ENCODE results near the gene LRRC7. TPM values are rescaled to one million over a fixed set of nuclear protein-coding genes. Genes with fewer than 3 reads are reported as not detected.

LRRC7 gene
- total and polyA plus RNA-seq, 7 experiments from 2014 or later: 0.15 to 6.4 (median 0.46) TPM; not detected in 1

DNA sequence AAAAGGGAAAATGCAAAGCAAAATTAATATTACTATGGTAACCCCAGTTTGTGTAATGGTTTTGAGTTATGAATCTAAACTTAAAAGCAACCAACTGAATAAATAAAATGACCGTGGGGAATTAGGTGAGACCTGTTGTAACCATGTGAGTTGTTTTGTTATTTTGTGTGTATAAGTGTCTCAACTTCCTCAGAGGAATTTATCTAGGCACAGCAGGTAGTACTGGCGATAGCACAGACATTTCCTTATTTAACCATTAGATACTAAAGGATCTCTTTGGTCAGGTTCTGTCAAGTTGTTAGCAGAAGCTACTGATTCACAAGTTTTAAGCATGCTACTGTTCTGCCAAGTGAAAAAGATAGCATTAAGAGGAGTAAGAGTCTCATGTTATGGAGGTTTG lies 39.3 kb upstream of the LRRC7 start:
- Histone ChIP-seq H3K9me3 (ENCODE audit: control insufficient read depth in 2 of 3, low read length in 3 of 3) (no peaks in the 10 kb centered on the region), H3K27me3 (ENCODE audit: control insufficient read depth in 2 of 2, insufficient read depth in 2 of 2, low read length in 2 of 2) (no peaks in the 10 kb centered on the region), H3K27ac (ENCODE audit: low read depth, low read length) (no peak overlapping the region), H3K4me3 (ENCODE audit: low read length) (no peak overlapping the region), H3K4me1 (ENCODE audit: control insufficient read depth in 2 of 2, insufficient read depth in 2 of 2, low read length in 2 of 2) (no peaks in the 10 kb centered on the region), H3K36me3 (ENCODE audit: control insufficient read depth in 2 of 3, insufficient read depth in 3 of 3, low read length in 3 of 3) (no peaks in the 10 kb centered on the region)
- intact Hi-C loops (cut with micrococcal nuclease): no loop called here
- Mint-ChIP-seq H3K9me3 (peaks cover 0 to 20% (median 4%) of the 10 kb centered on the region in 11 donors), H3K27me3 (no peaks in the 10 kb centered on the region), H3K4me1 (no peaks in the 10 kb centered on the region), H3K36me3 (no peaks in the 10 kb centered on the region), H3K4me3 (no peak overlapping the region), H3K27ac (no peak overlapping the region)
- DNase-seq (no peak), ATAC-seq (no peak)
- CTCF ChIA-PET: no interaction called here
- POLR2A ChIA-PET: no interaction called here

DNA sequence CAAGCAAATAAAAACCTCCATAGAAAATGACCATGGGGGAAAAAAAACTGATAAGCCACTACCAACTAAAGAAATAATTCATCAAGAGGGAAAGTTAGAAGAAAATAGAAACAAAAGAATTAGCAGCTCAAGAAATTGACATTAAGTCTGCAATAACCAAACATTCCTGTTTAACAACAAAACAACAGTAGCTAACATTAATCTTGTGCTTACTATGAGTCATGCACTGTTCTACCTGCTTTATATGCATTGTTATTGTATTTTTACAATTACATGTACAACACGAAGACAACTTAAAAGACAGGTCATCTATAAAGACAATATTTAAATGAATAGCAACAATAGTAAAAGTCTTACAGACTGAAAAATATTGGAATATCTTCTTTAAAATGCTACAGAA lies 34.4 kb upstream of the LRRC7 start:
- no peak for ATAC-seq

DNA sequence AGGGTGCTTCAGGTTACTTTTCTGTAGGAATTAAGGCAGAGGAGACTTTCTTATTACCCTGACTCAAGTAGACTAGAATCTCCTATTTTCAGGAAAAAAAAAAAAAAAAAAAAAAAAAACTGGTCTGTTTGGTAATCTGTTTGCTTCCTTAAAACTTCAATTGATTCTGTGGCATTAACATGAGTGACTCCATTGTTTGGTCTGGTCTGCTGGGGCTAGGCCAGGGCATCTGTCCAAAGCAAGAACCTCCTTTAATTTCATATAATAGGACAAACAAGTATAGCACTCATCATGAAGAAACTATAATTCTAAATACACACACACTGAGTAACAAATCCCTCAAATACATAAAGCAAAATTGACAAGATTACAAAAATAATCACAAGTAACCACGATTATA lies 32.9 kb upstream of the LRRC7 start:
- Histone ChIP-seq H3K4me3 (ENCODE audit: low read length) (no peak overlapping the region), H3K9me3 (ENCODE audit: control insufficient read depth in 2 of 3, low read length in 3 of 3) (no peaks in the 10 kb centered on the region), H3K4me1 (ENCODE audit: control insufficient read depth in 2 of 2, insufficient read depth in 2 of 2, low read length in 2 of 2) (no peaks in the 10 kb centered on the region), H3K27ac (ENCODE audit: low read depth, low read length) (no peak overlapping the region), H3K27me3 (ENCODE audit: control insufficient read depth in 2 of 2, insufficient read depth in 2 of 2, low read length in 2 of 2) (no peaks in the 10 kb centered on the region), H3K36me3 (ENCODE audit: control insufficient read depth in 2 of 3, insufficient read depth in 3 of 3, low read length in 3 of 3) (no peaks in the 10 kb centered on the region)
- Mint-ChIP-seq H3K4me1 (no peaks in the 10 kb centered on the region), H3K9me3 (peaks cover 0 to 21% (median 6%) of the 10 kb centered on the region in 11 donors), H3K27me3 (no peaks in the 10 kb centered on the region), H3K36me3 (no peaks in the 10 kb centered on the region), H3K27ac (no peak overlapping the region), H3K4me3 (no peak overlapping the region)
- DNase-seq (no peak), ATAC-seq (no peak)
- ChIA-PET CTCF (no interaction called here), POLR2A (no interaction called here)
- intact Hi-C loops (cut with micrococcal nuclease): no loop called here

More for the DNA sequence above, 34.4 kb upstream of the LRRC7 start:
- no peak for DNase-seq
- no peak overlapping the region for H3K4me3 Mint-ChIP-seq
- Histone ChIP-seq H3K4me1 (ENCODE audit: control insufficient read depth in 2 of 2, insufficient read depth in 2 of 2, low read length in 2 of 2) (no peaks in the 10 kb centered on the region), H3K27ac (ENCODE audit: low read depth, low read length) (no peak overlapping the region), H3K36me3 (ENCODE audit: control insufficient read depth in 2 of 3, insufficient read depth in 3 of 3, low read length in 3 of 3) (no peaks in the 10 kb centered on the region), H3K4me3 (ENCODE audit: low read length) (no peak overlapping the region), H3K9me3 (ENCODE audit: control insufficient read depth in 2 of 3, low read length in 3 of 3) (no peaks in the 10 kb centered on the region), H3K27me3 (ENCODE audit: control insufficient read depth in 2 of 2, insufficient read depth in 2 of 2, low read length in 2 of 2) (no peaks in the 10 kb centered on the region)
- POLR2A ChIA-PET: no interaction called here
- no peak overlapping the region for H3K27ac Mint-ChIP-seq
- intact Hi-C loops (cut with micrococcal nuclease): no loop called here
- H3K27me3 Mint-ChIP-seq: no peaks in the 10 kb centered on the region
- no peaks in the 10 kb centered on the region for H3K36me3 Mint-ChIP-seq
- peaks cover 0 to 10% (median 2%) of the 10 kb centered on the region in 11 donors for H3K9me3 Mint-ChIP-seq
- no peaks in the 10 kb centered on the region for H3K4me1 Mint-ChIP-seq
- CTCF ChIA-PET: no interaction called here

DNA sequence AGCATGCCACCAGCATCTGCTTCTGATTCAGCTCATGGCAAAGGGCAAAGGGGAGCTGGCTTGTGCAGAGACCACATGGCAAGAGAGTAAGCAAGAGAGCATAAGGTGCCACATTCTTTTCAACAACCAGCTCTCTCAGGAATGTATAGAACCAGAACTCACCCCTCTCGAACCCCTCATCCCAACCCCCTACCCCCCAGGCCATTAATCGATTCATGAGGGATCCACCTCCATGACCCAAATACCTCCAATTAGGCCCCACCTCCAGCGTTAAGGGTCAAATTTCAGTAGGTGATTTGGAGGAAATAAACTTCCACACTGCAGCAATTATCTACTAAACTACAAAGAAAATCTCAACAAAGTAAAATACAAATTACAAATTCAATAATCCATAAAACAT lies 32.2 kb upstream of the LRRC7 start:
- no peak for ATAC-seq
- intact Hi-C loops (cut with micrococcal nuclease): no loop called here
- H3K36me3 ChIP-seq (ENCODE audit: control insufficient read depth in 2 of 3, insufficient read depth in 3 of 3, low read length in 3 of 3): no peaks in the 10 kb centered on the region
- H3K9me3 ChIP-seq (ENCODE audit: control insufficient read depth in 2 of 3, low read length in 3 of 3): no peaks in the 10 kb centered on the region
- Mint-ChIP-seq H3K4me1 (no peaks in the 10 kb centered on the region), H3K4me3 (no peak overlapping the region), H3K27ac (no peak overlapping the region), H3K36me3 (no peaks in the 10 kb centered on the region), H3K9me3 (peaks cover 0 to 21% (median 6%) of the 10 kb centered on the region in 11 donors), H3K27me3 (no peaks in the 10 kb centered on the region)
- H3K4me3 ChIP-seq (ENCODE audit: low read length): no peak overlapping the region
- CTCF ChIA-PET: no interaction called here
- no peaks in the 10 kb centered on the region for H3K4me1 ChIP-seq (ENCODE audit: control insufficient read depth in 2 of 2, insufficient read depth in 2 of 2, low read length in 2 of 2)
- no peaks in the 10 kb centered on the region for H3K27me3 ChIP-seq (ENCODE audit: control insufficient read depth in 2 of 2, insufficient read depth in 2 of 2, low read length in 2 of 2)
- no peak overlapping the region for H3K27ac ChIP-seq (ENCODE audit: low read depth, low read length)
- no peak for DNase-seq
- POLR2A ChIA-PET: no interaction called here

DNA sequence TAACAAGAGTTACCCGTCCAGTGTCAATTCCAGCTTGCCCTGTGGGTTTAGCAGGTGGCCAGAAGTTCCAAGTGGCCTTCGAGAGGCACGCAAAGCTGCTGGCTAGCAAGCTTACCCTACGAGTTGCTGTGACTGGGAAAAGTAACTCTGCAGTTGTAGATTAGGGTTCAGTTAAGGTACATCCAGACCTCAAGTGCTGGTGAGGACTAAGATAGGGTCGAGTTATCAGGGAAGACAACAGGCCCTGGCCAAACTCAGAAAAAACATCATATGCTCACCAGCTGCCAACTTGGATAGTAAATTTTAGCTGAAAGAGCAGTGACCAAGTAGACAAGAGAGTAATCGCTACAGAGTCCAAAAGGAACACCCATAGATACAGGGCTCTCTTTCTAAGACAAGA lies 27.7 kb upstream of the LRRC7 start:
- ATAC-seq: no peak
- Histone ChIP-seq H3K36me3 (ENCODE audit: control insufficient read depth in 2 of 3, insufficient read depth in 3 of 3, low read length in 3 of 3) (no peaks in the 10 kb centered on the region), H3K4me1 (ENCODE audit: control insufficient read depth in 2 of 2, insufficient read depth in 2 of 2, low read length in 2 of 2) (no peaks in the 10 kb centered on the region), H3K4me3 (ENCODE audit: low read length) (no peak overlapping the region), H3K27ac (ENCODE audit: low read depth, low read length) (no peak overlapping the region), H3K27me3 (ENCODE audit: control insufficient read depth in 2 of 2, insufficient read depth in 2 of 2, low read length in 2 of 2) (no peaks in the 10 kb centered on the region), H3K9me3 (ENCODE audit: control insufficient read depth in 2 of 3, low read length in 3 of 3) (no peaks in the 10 kb centered on the region)
- ChIA-PET CTCF (no interaction called here), POLR2A (no interaction called here)
- no peaks in the 10 kb centered on the region for H3K27me3 Mint-ChIP-seq
- intact Hi-C loops (cut with micrococcal nuclease): no loop called here
- peaks cover 0 to 14% (median 7%) of the 10 kb centered on the region in 11 donors for H3K9me3 Mint-ChIP-seq
- DNase-seq: no peak
- no peaks in the 10 kb centered on the region for H3K4me1 Mint-ChIP-seq
- no peak overlapping the region for H3K27ac Mint-ChIP-seq
- no peaks in the 10 kb centered on the region for H3K36me3 Mint-ChIP-seq
- no peak overlapping the region for H3K4me3 Mint-ChIP-seq

DNA sequence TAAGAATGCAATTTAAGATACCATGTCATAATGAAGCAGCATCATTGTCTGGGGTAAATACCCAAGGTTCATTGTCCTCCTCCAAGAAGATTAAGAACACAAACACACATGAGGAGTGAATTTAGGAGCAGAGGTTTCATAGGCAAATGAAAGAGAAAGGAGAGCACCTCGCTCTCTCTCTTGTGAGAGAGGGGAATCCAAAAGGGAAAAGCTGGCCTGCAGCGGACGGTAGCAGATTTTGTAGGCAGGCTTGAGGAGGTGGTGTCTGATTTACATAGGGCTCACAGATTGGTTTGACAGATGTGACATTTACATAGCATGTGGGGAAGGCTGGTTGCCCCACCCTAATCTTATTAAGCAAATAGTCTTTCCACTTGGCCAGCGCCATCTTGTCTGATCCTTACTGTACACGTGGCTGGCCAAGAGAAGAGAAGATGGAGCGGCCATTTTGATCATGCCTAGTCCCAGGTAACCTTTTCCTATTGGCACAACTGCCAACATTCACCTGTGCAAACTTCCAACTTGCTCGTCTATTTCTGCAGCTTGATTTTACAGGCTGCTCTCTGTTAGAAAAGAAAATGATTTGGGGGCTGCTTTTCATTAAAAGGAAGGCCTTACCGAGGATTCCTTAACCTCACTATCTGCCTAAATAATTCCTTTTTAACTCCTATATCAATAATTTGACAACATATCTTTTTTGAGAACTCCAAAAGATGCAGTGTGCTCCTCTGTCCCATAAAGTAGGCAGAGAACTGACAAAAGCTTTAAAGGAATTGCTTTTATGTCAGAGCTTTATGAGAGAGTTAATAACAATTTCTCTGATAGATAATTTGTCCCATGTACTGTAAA lies 16.0 kb upstream of the LRRC7 start:
- no peaks in the 10 kb centered on the region for H3K27me3 Mint-ChIP-seq
- peaks cover 0 to 7% (median 1%) of the 10 kb centered on the region in 11 donors for H3K9me3 Mint-ChIP-seq
- no peaks in the 10 kb centered on the region for H3K4me1 Mint-ChIP-seq
- Histone ChIP-seq H3K4me1 (ENCODE audit: control insufficient read depth in 2 of 2, insufficient read depth in 2 of 2, low read length in 2 of 2) (no peaks in the 10 kb centered on the region), H3K27me3 (ENCODE audit: control insufficient read depth in 2 of 2, insufficient read depth in 2 of 2, low read length in 2 of 2) (no peaks in the 10 kb centered on the region), H3K27ac (ENCODE audit: low read depth, low read length) (no peak overlapping the region), H3K4me3 (ENCODE audit: low read length) (no peak overlapping the region), H3K9me3 (ENCODE audit: control insufficient read depth in 2 of 3, low read length in 3 of 3) (no peaks in the 10 kb centered on the region), H3K36me3 (ENCODE audit: control insufficient read depth in 2 of 3, insufficient read depth in 3 of 3, low read length in 3 of 3) (no peaks in the 10 kb centered on the region)
- DNase-seq: no peak
- H3K36me3 Mint-ChIP-seq: no peaks in the 10 kb centered on the region
- intact Hi-C loops (cut with micrococcal nuclease): no loop called here
- ChIA-PET POLR2A (interaction anchor here (0.6 kb wide), 1 partner anchor 68 kb away, joined by 4 read pairs; no protein-coding TSS in a partner anchor), CTCF (no interaction called here)
- ATAC-seq: no peak
- no peak overlapping the region for H3K4me3 Mint-ChIP-seq
- H3K27ac Mint-ChIP-seq: no peak overlapping the region

DNA sequence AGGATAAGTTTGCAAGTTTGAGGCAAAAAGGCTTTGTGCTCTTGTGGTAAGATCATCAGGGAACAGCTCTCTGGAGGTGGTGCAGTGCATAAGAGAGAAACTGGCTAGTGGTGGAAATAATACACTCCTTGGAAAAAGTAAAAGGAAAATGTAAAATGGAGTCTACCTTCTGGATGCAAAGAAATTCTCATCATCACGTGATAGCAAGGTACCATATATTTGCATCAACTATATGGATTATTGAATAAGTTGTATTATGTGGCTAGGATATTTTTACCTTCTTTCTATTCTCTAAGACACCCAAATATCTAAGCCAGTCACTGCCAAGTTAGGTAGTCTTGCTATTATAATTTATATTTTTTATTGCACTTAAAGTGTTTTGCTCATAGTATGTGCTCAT lies 14.0 kb upstream of the LRRC7 start:
- DNase-seq (no peak), ATAC-seq (no peak)
- H3K4me1 ChIP-seq (ENCODE audit: control insufficient read depth in 2 of 2, insufficient read depth in 2 of 2, low read length in 2 of 2): no peaks in the 10 kb centered on the region
- no peaks in the 10 kb centered on the region for H3K27me3 Mint-ChIP-seq
- ChIA-PET POLR2A (no interaction called here), CTCF (no interaction called here)
- H3K4me3 Mint-ChIP-seq: no peak overlapping the region
- no peaks in the 10 kb centered on the region for H3K27me3 ChIP-seq (ENCODE audit: control insufficient read depth in 2 of 2, insufficient read depth in 2 of 2, low read length in 2 of 2)
- no peaks in the 10 kb centered on the region for H3K36me3 ChIP-seq (ENCODE audit: control insufficient read depth in 2 of 3, insufficient read depth in 3 of 3, low read length in 3 of 3)
- H3K4me1 Mint-ChIP-seq: no peaks in the 10 kb centered on the region
- intact Hi-C loops (cut with micrococcal nuclease): no loop called here
- no peaks in the 10 kb centered on the region for H3K9me3 ChIP-seq (ENCODE audit: control insufficient read depth in 2 of 3, low read length in 3 of 3)
- no peak overlapping the region for H3K27ac Mint-ChIP-seq
- peaks cover 0 to 9% (median 1%) of the 10 kb centered on the region in 11 donors for H3K9me3 Mint-ChIP-seq
- H3K36me3 Mint-ChIP-seq: peaks cover 0 to 3% (median 0%) of the 10 kb centered on the region in 5 donors
- H3K27ac ChIP-seq (ENCODE audit: low read depth, low read length): no peak overlapping the region
- H3K4me3 ChIP-seq (ENCODE audit: low read length): no peak overlapping the region
